ENCODE results near the gene ETV3.
"Not testable (repeated sequence)": the region's sequence is repeated elsewhere in the genome, so short reads cannot be mapped to it uniquely, and the experiment has no call there.

The ETV3 gene

DNA sequence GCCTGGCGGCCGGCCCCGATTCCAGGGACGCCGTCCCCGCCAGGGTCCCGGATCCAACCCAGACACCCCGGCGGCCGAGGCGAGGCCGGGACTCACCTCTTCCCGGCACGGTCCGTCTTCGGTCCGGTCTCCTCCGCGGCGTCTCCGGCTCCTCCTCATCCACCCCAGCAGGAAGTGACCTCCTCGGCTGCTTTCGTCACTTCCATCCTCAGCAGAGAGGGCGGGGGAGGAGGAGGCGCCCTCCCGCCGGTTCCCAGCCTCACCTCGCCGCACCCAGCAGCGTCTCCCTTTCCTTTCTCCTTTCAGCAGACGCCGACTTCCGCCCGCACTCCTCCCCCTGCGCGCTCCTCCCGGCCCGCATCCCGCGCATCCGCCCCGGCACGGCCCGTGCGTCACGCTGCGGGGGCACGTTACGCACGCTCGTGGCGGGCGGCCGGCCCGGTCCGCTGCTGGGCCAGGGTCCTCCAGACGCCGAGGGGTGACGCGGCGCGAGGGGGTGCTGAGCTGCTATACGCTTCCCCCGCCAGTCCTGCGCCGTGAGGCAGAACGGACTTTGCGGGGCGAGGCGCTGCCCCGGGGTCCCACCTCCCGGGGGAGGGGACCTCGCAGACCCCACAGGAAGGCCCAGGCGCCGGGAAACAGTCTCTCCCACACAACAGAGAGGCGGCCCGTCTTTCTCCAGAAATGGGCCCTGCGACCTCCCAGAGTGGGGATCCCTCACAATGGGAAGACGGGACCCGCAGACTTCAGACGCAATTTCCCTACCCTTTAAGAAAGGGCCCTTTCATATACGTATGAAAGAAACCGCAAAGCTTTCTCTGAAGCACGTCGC, at the start of gene ETV3:
TSS of gene ETV3 (minus strand) at position 176 of the 832 bp plus-strand sequence. CDS start 2,043 bp downstream, outside the sequence.
- DNase-seq: peak; percentile 94

GRCh38 chr1:157186281-157186992, 48.2 kb upstream of the ETV3 start:
- DNase-seq: no peak

DNA sequence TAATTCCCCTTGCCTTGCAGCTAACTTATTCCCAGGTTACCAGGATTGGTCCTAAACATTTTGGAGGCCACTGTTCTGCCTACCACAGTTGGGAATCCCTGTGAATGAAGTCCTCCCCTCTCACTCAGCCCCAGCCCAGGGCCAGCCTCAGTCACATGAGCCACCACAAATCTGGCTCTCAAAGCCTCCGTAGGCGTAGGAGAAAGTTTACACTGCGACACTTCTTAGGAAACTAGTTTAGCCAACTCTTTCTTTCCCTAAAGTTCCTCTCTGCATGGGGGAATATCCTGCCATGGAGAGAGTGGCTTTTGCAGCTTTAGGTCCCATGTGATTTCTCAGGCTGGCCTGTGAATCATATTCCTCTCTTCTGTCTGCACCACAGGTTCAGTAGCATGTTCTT, 45.7 kb upstream of the ETV3 start:
- peak; percentile 21 for DNase-seq

GRCh38 chr1:157182371-157182770, 44.2 kb upstream of the ETV3 start:
- not testable (repeated sequence) for DNase-seq

GRCh38 chr1:157181790-157182189, 43.6 kb upstream of the ETV3 start:
- peak; percentile 52 for DNase-seq

DNA sequence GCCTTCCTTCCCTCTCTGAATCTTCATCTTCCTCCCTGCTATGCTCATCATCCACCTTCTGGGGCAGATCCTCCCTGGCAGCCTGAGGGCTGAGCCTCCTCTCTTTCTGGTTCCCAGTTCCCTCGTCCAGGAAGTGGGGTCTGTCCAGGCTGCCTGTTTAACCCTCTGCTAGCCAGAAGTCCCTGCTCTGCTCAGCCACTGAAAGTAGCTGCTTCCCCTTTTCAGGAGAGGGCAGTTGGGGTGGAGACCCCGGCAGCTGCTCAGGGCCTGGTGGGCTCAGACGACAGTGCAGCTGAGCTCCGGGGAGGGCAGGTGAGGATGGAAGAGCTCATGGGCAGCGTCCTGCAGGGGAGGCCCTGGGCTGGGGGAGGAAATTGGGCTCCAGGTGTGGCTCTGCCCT, 43.1 kb upstream of the ETV3 start:
- peak; percentile 37 for DNase-seq

- no peak for DNase-seq
These were observed 40.3 kb upstream of the ETV3 start for GRCh38 chr1:157178490-157178889.

DNA sequence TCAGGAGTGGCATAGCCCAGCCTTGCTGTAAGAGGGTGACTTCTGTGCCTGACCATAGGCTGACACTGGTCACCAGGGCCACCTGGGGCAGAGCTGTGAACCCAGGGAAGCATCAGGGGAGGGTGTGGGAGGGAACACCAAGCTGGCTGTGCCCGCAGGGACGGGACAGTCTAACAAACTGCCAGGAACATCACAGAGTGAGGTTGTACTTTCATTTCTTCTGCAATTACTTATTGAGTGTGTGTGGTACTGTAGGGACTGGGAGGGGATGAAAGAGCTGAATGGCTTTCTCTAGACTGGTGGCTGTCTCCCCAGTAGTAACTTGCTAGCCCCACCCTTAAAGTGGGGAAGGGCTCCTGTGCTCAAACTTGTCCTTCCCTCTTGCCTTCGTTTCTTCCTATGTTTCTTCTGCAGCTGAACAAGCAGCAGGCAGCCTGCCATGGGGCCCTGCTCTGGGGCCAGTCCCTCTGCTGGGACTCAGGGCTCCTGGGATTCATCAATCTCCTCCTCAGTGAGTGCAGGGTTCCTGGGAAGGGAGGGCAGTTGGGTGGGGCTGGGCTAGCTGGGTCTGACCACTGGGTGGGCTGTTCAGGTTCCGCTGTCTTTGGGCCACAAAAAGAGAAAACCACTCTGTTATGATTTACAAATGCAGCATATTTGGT, 39.7 kb upstream of the ETV3 start:
- DNase-seq: peak; percentile 37

GRCh38 chr1:157176591-157177121, 38.5 kb upstream of the ETV3 start:
- peak; percentile 37 for DNase-seq

- peak; percentile 44 for DNase-seq
These were observed 37.8 kb upstream of the ETV3 start for GRCh38 chr1:157176016-157176415.

DNA sequence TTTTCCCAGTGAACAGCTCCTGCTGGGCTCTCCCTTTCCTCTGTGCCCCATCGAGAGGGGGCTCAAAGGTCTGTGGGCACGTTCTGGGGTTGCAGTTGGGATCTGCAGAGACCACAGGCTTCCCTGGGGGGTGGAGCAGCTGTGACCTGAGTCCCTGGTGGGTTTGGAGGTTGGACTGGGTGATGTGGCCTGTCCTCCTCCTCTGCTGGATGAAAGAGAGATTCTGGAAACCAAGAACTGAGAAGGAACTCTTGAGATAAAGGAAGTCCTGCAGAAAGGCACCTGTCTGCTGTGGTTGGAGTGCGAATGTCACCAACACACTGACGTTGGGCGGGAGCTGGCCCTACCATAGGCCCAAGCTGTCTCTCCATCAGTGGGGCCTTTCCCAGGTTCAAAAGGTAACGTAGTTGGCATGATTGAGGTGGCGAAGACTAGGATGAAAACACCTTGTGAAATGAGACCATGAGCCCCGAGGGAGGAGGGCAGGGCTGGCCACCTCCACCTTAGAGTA, 35.8 kb upstream of the ETV3 start:
- no peak for DNase-seq

GRCh38 chr1:157173241-157173640, 35.0 kb upstream of the ETV3 start:
- DNase-seq: not testable (repeated sequence)

DNA sequence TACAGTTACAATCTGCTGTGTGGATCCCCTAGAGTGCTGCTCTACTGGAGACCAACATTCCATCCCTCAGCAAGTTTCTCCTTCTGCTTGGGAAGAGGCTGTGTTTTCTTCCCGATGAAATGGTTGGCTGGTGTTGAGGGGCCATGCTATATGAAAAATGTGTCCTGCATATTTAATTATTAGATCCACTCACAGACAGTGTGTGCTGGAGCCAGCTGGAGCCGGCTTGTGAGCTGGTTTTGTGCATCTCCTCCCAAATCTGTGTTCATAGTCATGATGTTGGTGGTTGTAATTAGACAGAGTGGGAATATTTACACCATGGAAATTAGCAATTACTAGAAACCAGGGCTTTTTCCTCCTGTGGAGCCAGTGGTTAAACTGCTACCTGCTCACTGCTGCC, 34.4 kb upstream of the ETV3 start:
- DNase-seq: not testable (repeated sequence)

- DNase-seq: not testable (repeated sequence)
These were observed 33.8 kb upstream of the ETV3 start for GRCh38 chr1:157171903-157172503.

DNA sequence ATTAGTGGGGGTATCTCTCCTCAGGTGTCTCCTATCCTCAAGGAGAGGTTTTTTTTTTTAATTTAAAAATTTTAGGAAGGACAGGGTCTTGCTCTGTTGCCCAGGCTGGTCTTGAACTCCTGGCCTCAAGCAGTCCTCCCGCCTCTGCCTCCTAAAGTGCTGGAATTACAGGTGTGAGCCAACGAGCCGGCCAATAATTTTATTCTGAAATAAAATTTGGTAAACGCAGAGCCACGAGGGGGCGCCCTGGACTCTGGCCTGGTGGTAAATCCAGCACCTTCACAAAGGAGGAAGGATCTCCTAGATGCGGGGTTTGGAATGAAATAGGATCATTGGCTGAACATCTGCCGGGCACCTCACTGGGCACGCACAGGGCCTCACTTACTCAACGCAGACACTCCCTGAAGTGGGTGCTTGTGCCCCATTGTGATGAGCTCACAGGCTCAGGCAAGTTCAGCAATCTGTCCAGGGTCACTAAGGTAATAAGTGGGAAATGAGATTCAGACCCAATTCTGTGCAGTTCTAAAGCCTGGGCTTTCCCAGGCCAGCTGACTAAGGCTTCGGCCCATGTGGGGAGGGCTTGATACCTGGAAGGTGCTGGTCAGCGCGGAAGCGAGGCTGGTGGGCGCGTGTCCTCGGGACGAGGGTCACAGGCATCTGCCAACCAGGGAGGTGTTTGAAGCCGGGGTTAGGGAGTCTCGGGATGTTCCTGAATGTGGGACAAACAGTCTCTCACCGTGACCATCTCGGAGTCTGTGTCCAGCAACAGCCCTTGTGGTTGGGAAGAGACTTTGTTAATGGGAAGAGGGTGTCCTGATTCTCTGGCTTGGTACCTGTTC, 32.7 kb upstream of the ETV3 start:
- peak; percentile 77 for DNase-seq

DNA sequence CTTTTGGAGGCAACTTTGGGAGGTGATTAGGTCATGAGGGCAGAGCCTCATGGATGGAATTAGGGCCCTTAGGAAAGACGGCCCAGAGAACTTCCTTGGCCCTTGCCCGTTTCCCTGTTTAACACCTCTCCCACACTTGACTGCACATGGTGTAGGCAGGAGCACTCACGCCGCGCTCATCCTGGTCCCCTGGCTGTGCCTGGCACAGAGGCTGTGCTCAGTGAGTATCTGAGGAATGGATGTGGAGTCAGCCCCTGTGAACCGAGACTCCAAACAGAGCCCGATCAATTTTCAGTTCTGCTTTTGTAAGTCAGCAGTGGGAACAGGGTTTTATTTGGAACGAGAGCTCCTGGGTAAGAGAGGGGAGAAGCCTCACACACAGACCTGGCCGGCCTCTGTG, 29.8 kb upstream of the ETV3 start:
- no peak for DNase-seq

- no peak for DNase-seq
These were observed 29.2 kb upstream of the ETV3 start for GRCh38 chr1:157167437-157167836.

DNA sequence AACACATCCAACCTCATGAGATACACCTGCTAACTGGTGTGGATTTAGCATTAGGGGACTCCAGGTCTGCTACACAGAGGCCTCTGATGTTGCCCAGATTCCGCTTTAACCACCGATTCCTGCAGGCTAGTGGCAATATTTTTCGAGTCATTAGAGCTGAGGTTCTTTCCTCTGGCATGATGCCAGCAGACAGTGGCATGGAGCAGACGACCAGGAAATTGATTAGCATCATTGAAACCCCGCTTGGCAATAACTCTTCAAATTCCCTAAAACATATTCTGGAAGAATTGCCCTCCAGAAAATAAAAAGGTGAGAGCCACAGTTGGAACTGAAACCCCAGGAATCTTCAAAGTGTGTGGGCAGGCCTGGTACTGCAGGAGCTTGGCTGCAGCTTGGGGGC, 28.4 kb upstream of the ETV3 start:
- DNase-seq: no peak

GRCh38 chr1:157163273-157164127, 25.3 kb upstream of the ETV3 start:
- DNase-seq: peak; percentile 90

GRCh38 chr1:157162345-157162744, 24.1 kb upstream of the ETV3 start:
- no peak for DNase-seq

DNA sequence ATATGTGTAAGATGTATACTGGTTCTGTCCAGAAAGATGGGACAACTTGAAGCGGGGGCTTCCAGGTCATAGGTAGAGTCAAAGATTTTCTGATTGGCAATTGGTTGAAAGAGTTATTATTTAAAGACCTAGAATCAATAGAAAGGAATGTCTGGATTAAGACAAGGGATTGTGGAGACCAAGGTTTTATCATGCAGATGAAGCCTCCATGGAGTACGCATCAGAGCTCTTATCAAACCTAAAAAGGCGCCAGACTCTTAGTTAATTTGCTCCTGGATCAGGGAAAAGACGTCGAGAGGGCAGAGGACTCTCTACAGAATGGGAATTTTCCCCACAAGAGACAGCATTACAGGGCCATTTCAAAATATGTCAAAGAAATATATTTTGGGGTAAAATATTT, 23.7 kb upstream of the ETV3 start:
- DNase-seq: no peak

Measured in activated effector memory CD4-positive, alpha-beta T cell treated with anti-CD3 and anti-CD28 coated beads, Interleukin-2, amount 50 U/mL, for 16 hours (primary cell).